HG03095 (cell line): ENCODE results near the gene CD14.
"Not testable (repeated sequence)": the region's sequence is repeated elsewhere in the genome, so short reads cannot be mapped to it uniquely, and the experiment has no call there.

Experiments
- ATAC-seq: cut with Tn5 transposase; IDR thresholded peaks from one replicate; pipeline ENCODE4 v1.9.1; 2021; ENCODE audit warnings: moderate library complexity; ENCODE audit not compliant: unreplicated experiment

Gene CD14

DNA sequence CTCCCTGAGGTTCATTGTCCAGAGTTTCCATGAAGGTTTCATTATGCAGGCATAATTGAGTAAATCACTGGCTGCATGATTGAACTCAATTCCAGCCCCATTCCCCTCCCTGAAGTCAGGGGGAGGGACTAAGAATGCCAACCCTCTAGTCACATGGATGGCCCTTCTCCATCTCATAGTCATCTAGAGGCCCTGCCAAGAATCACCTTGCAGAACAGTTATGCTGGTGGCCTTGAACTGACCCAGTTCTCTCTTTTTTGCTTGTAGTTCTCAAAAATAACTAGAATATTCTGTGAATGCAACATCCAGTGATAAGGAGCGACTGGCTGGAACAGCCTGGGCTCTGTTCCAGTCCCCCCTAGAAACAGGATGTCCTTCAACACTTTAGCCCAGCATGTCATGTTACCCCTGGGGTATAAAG lies 36.6 kb downstream of the CD14 start:
- ATAC-seq = no peak

DNA sequence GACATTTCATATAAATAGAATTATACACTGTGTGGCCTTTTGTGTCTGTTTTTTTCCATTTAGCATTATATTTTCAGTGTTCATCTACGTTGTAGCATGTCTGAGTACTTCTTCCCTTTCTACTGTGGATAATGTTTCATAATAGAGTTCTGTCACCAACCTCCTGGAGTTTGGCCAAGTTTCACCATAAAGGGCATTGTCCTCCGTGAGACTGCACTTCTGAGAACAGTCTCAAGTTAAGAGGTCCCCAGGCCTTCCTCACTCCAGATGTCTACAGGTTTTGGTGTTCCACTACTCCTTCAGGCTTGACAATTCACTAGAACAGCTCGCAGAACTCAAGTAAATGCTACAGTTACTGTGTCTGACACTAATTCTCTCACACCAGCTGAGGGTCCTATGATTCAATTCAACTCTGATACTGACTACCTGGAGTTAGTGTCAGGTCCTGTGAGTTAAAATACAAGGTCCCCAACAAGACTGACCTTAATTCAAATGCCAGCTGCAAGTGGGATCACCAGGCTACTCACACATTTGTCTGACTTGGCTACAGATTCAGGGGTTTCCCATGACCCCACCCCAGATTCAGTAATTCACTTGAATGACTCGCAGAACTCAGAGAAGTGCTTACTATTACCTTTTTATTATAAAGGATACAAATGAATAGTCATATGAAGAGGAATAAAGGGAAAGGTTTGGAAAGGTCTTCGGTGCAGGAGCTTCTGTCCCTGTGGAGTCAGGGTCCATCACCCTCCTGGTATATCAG lies 37.3 kb downstream of the CD14 start:
- no peak for ATAC-seq

DNA sequence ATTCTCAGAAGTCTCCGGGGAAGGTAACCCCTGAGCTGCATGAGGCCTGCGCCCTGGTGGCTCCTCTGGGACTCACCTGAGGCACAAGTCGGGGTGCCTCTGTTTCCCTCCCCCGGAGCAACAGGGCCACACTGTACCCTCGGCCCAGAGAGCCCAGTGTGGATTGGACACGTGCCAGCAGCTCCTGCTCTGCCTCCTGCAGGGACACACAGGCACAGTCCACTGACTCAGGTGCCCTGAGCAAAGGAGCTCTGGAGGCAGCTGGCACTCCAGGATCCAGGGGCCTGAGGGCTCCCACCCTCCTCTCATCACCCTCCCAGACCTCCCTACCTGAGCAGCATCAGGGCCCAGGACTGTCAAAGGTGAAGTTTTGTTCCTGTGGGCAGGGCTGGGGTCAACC lies 38.8 kb downstream of the CD14 start:
- ATAC-seq = no peak

DNA sequence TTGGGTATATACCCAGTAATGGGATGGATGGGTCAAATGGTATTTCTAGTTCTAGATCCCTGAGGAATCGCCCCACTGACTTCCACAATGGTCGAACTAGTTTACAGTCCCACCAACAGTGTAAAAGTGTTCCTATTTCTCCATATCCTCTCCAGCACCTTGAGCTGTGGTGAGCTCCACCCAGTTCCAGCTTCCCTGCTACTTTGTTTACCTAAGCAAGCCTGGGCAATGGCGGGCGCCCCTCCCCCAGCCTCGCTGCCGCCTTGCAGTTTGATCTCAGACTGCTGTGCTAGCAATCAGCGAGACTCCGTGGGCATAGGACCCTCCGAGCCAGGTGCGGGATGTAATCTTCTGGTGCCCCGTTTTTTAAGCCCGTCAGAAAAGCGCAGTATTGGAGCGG lies 39.9 kb downstream of the CD14 start:
- not testable (repeated sequence) for ATAC-seq

DNA sequence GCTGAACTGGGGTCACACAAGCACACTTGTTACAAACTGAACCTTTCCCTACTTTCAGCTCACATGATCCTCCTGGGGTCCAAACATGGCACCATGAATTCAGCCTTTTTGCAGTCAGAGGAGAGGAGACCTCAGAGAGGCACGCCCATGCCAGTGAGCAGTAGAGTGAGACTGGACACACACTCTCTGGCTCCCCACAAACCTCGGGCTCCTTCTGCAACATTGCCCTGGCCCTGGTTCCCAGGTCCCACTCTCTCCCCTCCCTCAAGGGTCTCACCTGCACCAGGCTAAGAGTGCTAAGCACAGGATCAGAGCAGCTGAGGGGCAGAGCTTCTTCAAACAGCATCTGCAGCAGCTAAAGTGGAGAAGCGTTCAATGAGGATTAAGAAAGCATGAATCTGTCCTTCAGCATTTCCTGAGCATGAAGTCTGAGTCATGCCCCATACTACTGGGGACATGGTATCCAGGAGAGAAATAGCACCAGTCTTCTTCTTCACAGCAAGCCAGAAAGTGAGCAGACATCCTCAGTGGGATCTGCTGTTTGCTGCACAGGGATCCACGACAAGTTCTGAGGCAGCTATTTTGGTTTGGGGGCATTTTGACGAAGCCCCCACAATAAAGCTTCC lies 41.1 kb downstream of the CD14 start:
- no peak for ATAC-seq

DNA sequence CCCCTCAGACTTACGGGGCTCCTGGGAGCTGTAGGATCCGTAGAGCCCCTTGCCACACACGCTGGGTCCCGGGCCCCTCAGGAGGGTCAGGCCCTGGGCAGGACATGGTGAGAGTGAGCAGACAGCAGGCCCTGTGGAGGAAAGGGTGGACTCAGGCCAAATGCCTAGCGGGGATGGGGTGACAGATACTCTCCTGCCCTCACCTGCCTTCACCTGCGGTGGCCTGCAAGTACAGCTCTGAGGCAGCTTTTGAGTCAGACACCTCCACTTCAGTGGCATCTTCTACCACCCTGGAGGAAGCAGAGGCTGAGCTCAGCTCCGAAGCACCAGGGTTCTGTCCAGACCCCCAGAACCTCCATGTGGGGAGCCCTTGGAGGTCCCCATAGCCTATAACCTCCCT lies 42.1 kb downstream of the CD14 start:
- ATAC-seq = no peak

DNA sequence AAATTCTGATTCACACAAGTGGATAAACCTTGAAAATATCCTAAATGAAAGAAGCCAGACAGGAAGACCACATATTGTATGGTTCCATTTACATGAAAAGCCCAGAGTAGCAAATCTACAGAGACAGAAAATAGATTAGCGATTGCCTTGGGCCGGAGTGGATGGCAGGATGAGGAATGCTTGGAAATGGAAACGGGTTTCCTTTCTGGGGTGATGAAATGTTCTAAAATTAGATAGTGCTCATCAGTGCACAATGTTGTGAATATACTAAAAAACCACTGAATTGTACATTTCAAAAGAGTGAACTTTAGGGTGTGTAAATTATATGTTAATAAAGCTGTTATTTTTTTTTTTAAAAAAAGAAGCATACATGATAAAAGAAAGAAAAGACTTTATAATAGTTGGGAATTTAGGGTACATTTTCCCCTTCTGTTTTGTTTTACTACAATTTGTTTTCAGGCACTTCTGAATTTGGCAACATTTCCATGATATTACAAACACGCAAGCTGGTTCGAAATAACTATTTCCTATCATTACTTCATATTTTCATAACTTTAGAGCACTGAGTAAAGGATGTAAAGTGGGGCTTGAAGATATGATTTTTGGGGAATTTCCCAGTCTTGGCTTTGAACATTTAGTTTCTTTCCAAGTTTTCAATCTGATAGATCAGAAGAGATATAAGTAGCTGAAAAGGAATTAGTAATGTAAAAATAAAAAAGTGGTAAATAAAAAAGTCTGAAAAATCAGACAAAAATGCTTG lies 44.5 kb downstream of the CD14 start:
- no peak for ATAC-seq

DNA sequence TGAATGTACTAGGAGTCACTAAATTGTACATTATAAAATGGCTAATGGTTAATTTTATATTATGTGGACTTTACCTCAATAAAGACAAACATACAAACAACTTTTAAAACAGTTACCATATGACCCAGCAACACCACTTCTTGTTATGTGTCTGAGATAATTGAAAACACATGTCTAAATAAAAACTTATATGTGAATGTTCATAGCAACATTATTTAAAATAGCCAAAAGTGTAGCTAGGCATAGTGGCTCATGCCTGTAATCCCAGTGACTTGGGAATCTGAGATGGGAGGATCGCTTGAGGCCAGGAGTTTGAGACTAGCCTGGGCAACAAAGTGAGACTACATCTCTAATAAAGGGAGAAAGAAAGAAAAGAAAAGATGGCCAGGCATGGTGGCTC lies 45.5 kb downstream of the CD14 start:
- no peak for ATAC-seq
